HCEC 1CT (cell line): ENCODE data around the gene ZNHIT1.

Source experiments
- DNase-seq: peaks from one replicate; pipeline ENCODE4 v3.0.0-alpha.2; 2017

Gene ZNHIT1

GRCh38 chr7:101220295-101220694 is 2.3 kb downstream of the ZNHIT1 start:
- no peak for DNase-seq

- DNase-seq = no peak
Observed at GRCh38 chr7:101222275-101222830, 4.4 kb downstream of the ZNHIT1 start.

DNA sequence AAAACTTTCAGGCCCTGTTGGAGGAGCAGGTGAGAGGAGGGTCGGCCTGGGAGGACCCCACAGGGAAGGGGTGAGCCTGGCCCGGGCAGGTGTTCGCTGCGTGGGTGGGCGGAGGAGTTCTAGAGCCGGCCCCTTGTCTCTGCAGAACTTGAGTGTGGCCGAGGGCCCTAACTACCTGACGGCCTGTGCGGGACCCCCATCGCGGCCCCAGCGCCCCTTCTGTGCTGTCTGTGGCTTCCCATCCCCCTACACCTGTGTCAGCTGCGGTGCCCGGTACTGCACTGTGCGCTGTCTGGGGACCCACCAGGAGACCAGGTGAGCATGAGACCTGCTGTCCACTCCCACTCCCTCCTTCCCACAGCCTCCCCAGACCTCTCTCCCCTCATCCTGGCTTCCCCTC is 5.6 kb downstream of the ZNHIT1 start:
- no peak for DNase-seq

DNA sequence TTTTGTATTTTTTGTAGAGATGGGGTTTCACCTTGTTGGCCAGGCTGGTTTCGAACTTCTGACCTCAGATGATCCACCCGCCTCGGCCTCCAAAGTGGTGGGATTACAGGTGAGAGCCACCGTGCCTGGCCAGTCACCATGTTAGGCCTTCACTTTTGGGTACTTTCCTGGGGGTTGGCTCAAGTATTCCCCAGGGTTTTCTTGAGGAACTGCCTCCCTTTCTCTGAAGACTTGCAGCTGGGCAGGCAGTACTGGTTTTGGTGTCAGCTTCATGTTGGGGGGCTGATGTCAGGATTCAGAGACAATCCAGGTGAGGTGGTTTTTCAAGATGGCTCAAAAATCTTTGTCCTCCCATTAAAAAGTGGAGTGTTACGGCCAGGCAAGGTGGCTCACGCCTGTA is 7.7 kb downstream of the ZNHIT1 start:
- DNase-seq = no peak

DNA sequence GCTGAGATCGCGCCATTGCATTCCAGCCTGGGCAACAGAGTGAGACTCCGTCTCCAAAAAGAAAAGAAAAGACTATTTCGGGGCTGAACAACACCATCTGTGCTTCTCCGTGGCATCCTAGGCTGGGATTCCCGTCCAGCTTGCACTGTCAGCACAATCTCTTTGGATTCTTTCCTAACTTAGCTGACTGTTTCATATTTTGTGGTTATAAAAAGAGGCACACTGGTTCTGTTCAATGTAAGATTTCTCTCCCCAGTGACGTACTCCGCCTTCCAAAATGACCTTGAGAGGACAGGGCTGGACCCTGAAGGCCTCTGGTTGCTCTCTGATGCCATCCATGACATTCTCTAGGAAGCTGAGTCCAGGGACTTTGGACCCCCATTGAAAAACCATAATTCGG is 8.8 kb downstream of the ZNHIT1 start:
- DNase-seq = no peak

DNA sequence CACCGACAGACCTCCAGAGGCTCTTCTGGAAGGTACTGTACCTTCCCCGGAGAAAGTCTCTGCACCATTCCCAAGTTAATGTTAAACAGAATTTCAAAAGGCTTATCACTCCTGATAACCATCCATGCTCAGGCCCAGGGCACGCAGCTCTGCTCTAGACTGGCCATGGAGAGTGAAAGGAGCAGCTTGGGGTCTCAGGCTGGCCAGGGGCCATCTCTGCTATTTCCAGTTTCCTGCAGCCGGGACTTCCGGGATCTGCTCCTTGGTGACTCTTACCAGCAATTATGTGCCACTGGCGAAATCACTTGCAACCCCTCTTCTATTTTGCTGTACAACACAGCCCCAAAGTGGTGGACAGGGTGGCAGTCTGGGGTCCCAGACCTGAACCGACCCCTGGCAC is 13.7 kb downstream of the ZNHIT1 start:
- no peak for DNase-seq

- no peak for DNase-seq
Observed at GRCh38 chr7:101232141-101232850, 14.3 kb downstream of the ZNHIT1 start.

DNA sequence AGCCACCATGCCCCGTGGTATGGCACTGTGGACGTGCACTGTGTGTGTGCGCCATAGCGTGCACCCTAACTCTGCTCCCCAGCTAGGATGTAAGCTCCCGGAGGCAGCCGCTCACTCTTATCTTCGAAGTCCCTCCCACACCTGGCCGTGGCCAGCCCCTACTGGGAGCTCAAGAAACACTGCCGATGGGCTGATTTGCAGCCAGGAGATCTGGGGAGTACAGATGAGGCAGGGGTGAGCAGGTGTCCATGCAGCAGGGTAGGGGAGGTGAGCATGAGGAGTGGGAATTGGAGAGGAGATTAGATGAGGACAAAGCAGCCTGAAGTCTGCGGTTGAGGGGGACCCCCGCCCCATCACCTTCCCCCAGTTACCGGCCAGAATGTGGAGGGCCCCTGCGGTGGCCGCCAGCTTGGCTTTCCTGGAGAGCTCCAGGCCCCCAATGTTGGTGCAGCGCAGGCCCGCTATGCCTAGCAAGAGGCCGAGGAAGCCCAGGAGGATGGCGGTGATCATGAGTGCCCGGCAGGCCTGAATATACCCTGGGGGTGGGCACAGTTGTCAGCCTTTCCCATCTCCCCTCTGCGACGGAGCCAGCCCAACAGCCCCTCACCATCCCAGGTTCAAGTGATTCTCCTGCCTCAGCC is 16.1 kb downstream of the ZNHIT1 start:
- DNase-seq = no peak

DNA sequence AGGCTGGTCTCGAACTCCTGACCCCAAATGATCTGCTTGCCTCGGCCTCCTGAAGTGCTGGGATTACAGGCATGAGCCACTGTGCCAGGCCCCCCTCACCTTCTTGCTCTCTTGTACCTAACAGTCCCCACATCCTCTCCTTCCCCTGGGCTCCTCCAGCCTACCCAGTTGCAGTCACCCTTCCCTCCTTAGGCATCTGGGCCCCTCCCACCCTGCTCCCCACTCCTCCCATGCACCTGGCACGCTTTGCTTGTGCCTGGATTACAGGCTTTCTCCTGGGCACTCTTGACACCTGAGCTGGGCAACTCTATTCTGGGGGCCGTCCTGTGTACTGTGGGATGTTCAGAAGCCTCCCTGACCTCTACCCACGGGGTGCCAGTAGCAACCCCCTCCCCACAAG is 16.7 kb downstream of the ZNHIT1 start:
- DNase-seq = no peak

GRCh38 chr7:101235050-101235449 is 17.1 kb downstream of the ZNHIT1 start:
- DNase-seq = no peak

GRCh38 chr7:101235522-101235921 is 17.6 kb downstream of the ZNHIT1 start:
- no peak for DNase-seq

DNA sequence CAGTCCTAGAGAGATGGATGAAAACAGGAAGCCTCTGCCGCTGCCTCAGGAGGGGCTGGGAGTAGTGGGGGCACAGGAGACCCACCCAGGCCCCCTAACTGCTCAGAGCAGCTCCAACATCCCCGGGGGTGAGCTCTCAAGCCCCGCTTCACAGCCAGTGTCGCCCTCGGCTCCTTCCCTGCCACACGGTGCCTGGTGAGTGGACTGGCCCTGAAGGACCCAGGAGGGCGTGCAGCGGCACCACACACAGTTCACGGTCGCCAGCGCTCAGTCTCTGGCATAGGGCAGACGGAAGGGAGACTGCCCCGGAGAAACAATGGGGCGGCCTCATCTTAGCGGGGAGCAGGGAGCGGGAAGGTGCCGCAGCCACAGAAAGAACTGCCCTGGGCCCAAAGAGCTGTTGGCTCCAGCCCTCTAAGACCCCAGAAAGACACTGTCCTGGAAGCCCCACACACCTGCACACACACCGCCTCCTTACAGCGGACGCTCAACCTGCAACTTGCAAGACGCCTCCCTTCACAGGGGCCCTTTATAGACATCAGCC is 18.4 kb downstream of the ZNHIT1 start:
- DNase-seq = no peak

DNA sequence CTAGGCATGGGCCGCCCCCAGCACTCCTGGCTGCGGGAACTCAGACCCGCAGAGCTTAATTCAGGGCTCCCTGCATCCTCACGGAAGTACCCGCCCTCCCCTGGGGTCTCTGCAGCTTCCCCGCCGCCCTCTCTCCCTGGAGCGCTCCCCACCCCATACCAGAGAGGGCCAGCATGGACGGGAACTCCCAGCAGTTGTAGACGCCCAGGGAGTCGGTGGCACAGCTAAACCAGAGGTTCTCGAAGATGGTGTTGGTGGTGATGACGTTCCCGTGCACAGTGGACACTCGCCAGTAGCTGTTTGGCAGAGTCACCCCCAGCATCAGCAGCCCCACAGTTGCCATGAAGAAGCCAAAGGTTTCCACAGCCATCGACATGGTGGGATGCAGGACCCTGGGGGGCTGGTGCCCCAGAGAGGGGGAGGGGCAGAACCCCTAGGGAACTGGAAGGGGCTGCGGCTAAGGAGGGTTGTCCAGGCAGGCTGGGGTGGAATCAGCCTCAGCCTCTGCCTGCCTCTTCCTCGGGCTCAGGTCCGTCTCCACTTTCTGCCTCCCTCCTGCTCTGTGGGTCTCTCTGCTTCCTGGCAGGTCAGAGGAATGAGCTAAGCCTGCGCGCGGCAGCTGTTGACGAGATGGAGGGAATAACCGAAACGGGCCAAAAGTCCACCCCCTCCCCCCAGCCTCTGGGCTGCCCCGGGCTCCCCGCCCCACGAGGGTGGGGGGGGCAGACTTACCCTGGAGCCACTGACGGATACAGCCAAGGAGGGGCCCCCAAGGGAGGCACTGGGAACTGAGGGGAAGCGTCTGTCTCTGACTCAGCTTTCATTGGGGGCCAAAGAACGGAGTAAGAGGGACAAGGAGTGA is 19.5 kb downstream of the ZNHIT1 start, which contains the start of gene CLDN15:
CLDN15 (minus strand) TSS at position 597 of the 862 bp plus-strand sequence; CDS start at position 376, 221 bp downstream.
- DNase-seq = no peak

DNA sequence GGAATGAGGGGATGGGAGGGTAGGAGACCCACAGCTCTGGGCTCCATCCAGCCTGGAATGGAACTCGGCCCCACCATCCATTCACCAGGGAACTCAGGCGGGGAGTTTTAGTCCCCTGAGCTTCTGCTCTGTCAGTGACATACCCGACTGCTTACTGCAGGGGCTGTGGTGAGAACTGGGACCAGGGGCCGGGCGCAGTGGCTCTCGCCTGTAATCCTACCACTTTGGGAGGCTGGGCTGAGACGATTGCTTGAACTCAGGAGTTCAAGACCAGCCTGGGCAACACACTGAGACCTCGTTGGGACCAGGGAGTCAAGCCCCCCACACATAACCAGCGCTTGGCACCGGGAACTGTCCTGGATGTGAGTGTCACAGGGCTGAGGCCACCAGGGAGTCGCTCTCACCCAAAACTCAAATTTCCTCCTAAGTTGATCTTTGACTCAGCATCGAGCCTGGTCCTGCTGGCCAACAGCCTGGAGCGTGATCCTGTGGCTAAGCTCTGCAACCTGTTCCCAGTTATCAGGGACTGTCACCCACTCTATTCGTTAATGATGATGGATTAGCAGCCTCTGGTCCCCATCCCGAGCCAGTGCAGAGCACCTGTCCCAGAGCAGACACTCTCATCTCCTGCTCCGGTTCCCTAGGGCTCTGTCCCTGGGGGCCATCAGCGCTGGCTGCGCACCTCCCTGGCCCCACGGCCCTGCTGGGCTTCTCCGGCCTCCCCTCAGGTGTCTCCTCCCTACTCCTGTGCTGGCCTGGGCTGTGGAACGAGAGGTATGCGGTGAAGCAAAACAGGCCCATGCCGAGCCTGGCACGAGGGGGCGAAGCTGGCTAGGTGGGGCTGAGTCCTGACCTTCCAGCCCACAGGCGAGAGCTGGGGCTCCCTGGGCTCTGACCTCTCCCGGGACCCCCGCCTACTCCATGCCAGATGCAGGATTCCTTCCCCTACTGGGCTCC is 20.5 kb downstream of the ZNHIT1 start:
- no peak for DNase-seq

DNA sequence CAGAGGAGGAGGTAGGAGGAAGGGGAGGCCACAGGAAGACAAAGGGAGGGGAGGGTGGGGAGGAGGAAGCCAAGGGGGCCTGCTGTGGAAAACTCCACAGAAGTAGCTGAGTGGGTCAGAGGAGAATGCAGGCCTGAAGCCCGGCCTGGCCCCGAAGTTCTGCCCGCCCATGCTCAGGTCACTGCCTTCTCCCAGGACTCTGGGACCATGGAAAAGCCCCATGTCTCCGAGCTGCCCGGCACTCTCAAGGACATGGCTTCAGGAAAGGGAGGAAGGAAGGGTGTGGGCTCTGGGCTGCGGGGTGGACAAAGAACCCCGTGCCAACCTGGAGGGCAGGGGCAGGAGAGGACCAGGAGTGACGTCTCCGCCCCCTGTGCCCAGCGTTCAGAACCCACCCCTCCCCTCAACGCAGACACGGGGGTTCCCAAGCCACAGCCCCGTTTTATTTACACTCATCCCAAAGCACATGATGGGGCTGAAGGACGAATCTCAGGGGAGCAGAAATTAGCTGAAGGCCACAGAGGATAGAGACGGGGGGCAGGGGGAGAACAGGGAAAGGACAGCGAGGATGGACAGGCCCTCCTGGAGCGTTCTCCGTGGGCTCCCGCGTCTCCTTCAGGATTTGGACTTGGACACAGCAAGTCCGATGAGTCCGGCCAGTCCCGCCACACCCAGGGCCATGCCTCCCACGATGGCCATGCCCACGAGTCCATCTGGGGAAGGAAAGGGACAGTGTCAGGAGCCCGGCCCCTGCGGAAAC is 21.4 kb downstream of the ZNHIT1 start:
- no peak for DNase-seq

- no peak for DNase-seq
Observed at GRCh38 chr7:101239951-101240220, 21.9 kb downstream of the ZNHIT1 start.

DNA sequence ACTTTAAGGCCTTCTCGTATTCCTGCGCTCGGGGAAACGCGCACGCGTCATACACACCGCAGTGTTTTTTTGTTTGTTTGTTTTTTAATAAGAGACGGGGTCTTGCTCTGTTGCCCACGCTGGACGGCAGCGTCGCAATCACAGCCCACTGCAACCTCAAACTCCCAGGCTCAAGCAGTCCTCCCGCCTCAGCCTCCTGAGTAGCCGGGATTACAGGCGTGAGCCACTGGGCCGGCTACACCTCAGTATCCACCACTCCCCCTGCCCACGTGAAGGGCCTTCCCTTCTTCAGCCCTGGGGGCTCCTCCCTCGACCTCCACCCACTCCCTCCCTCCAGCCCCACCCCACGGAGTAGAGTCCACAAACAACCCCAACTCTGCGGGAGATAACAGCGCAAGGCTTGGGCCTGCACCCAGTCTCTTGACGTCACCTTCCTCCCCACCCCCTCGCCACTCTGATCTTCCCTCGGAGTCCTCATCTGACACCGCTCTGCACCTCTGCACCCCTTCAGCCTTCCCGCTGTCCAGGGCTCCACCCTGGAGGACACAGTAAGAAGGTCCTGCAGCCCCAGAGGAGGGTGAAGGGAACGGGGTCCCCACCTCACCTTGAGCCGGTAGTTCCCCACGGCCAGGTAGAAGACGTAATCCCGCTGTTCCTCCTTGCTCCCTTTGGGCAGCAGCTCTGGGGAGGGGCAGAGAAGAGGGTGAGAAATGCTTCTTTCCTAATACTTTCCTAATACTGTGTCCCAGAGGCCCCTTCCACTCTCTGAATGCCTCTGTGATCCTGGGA is 22.5 kb downstream of the ZNHIT1 start:
- DNase-seq = no peak

DNA sequence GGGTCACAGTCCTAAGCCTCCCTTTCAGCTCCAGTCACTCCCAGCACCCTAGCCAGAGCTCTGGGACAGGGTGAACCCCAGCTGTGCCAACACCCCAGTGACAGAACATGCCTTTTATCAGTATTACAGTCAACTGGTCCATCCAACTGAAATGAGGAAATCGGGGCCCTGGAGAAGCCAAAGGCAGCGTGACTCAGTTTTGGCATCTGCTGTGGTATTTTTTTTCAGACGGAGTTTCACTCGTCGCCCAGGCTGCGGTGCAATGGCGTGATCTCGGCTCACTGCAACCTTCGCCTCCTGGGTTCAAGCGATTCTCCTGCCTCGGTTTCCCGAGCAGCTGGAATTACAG is 23.0 kb downstream of the ZNHIT1 start:
- no peak for DNase-seq

DNA sequence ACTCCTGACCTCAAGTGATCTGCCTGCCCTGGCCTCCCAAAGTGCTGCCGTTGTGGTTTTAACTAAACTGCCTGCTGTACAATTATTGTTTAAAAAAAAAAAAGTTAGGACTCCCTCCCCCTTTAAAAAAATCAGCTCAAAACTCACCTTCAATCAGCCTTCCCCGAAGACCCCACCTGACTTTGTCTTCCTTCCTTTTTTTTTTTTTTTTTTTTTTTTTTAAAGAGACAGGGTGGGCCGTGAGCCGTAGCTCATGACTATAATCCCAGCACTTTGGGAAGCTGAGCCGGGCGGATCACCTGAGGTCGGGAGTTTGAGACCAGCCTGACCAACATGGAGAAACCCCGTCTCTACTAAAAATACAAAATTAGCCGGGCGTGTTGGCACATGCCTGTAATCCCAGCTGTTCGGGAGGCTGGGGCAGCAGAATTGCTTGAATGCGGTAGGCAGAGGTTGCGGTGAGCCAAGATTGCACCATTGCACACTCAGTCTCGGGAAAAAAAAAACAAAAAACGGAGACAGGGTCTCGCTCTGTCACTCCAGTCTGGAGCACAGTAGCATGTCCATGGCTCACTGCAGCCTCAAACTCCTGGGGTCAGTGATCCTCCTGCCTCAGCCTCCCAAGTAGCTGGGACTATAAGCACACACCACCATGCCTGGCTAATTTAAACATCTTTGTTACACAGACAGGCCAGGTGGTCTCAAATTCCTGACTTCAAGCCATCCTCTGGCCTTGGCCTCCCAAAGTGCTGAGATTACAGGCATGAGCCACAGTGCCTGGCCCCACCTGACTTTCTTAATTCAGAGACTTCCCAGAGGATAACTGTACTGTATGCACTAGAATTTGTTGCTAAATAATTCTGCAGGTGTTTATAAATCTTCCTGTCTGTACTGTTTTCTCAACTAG is 23.7 kb downstream of the ZNHIT1 start:
- no peak for DNase-seq
